A673 (cell line): ENCODE results near the gene TCL1A. TPM values are rescaled to one million over a fixed set of nuclear protein-coding genes. Genes with fewer than 3 reads are reported as not detected.

Experiments used
- BruUV-seq: library from RNA; stranded (reverse); fragments of 400-500 nt; replicated peaks from 2 replicates; lab custom pipeline; 2021; lab: Mats Ljungman, UMichigan
- CTCF ChIA-PET: fragments of 300-600 bp; sonication (Branson Sonifier 250); formaldehyde crosslinking; loops from one replicate; lab custom pipeline; 2022; ENCODE audit warnings: antibody characterized with exemption; lab: Charles Lee
- POLR2A ChIA-PET: fragments of 300-600 bp; sonication (Branson Sonifier 250); formaldehyde crosslinking; loops from one replicate; lab custom pipeline; 2022; ENCODE audit warnings: antibody characterized with exemption; ENCODE audit not compliant: low non-redundant PET; lab: Charles Lee
- DNase-seq: peaks from one replicate; pipeline ENCODE4 v3.0.0-alpha.2; 2015; ENCODE audit warnings: low spot score
- H3K27ac ChIP-seq: fragments of 200-600 bp; sonication (generic); 2 replicates; pipeline ENCODE4 v1.5.1; 2016; ENCODE audit warnings: mixed run types, low read depth, mild to moderate bottlenecking, mixed read lengths, antibody characterized with exemption, low read length; ENCODE audit not compliant: poor library complexity, severe bottlenecking
- H3K27me3 ChIP-seq: fragments of 200-600 bp; sonication (generic); replicated peaks from 2 replicates; pipeline ENCODE4 v1.6.1; 2017; ENCODE audit warnings: mixed run types, low read depth, mild to moderate bottlenecking, mixed read lengths, antibody characterized with exemption, low read length; ENCODE audit not compliant: insufficient read depth, poor library complexity
- H3K36me3 ChIP-seq: fragments of 200-600 bp; sonication (generic); 2 replicates; pipeline ENCODE4 v1.6.1; 2016; ENCODE audit warnings: mixed run types, mild to moderate bottlenecking, mixed read lengths, antibody characterized with exemption, low read length; ENCODE audit not compliant: insufficient read depth, poor library complexity, severe bottlenecking
- H3K4me1 ChIP-seq: fragments of 200-600 bp; sonication (generic); 2 replicates; pipeline ENCODE4 v1.6.1; 2017; ENCODE audit warnings: mixed run types, mild to moderate bottlenecking, mixed read lengths, antibody characterized with exemption, low read length; ENCODE audit not compliant: insufficient read depth, poor library complexity, severe bottlenecking
- H3K4me3 ChIP-seq: fragments of 200-600 bp; sonication (generic); 2 replicates; pipeline ENCODE4 v1.5.1; 2016; ENCODE audit warnings: low read depth, mixed run types, mild to moderate bottlenecking, mixed read lengths, low read length; ENCODE audit not compliant: poor library complexity, severe bottlenecking
- H3K9me3 ChIP-seq: fragments of 200-600 bp; sonication (generic); 2 replicates; pipeline ENCODE4 v1.6.1; 2016; ENCODE audit warnings: mixed run types, low read depth, mild to moderate bottlenecking, mixed read lengths, antibody characterized with exemption, low read length; ENCODE audit not compliant: poor library complexity, severe bottlenecking
- CTCF ChIP-seq: fragments of 300-800, 200-600 bp; sonication (generic); conservative IDR thresholded peaks from 2 replicates; pipeline ENCODE4 v1.5.1; 2017; ENCODE audit warnings: low read depth, mild to moderate bottlenecking, antibody characterized with exemption, low read length, moderate library complexity, mixed read lengths
- EZH2 ChIP-seq: fragments of 200-600 bp; sonication (generic); IDR thresholded peaks from 2 replicates; pipeline ENCODE4 v1.6.1; 2017; ENCODE audit warnings: borderline replicate concordance, low read depth, mild to moderate bottlenecking, mixed read lengths, antibody characterized with exemption, low read length; ENCODE audit not compliant: poor library complexity, severe bottlenecking
- intact Hi-C: fragments of 100-400 bp; cut with micrococcal nuclease; formaldehyde crosslinking; loops from one replicate; pipeline ENCODE4 v1.10.0; 2022; ENCODE audit not compliant: unreplicated experiment
- total RNA-seq: library from RNA; stranded (reverse); gene quantifications from 2 replicates; pipeline ENCODE4 v1.2.3, GENCODE V29; 2021

TCL1A gene
- total RNA-seq, 1 experiment from 2014 or later: not detected

GRCh38 chr14:95689441-95689840 is 24.5 kb downstream of the TCL1A start:
- H3K27me3 ChIP-seq: no peaks in the 10 kb centered on the region
- no TSS peak for BruUV-seq
- POLR2A ChIA-PET: no interaction called here
- no peaks in the 10 kb centered on the region for H3K9me3 ChIP-seq
- CTCF ChIA-PET: interaction anchor here (0.8 kb wide), 1 partner anchor 85 kb away, joined by 3 read pairs; no protein-coding TSS in a partner anchor
- no peaks in the 10 kb centered on the region for H3K36me3 ChIP-seq
- intact Hi-C loops: no loop called here
- H3K4me1 ChIP-seq: no peaks in the 10 kb centered on the region
- no peak overlapping the region for H3K27ac ChIP-seq
- no peak for DNase-seq
- TF ChIP-seq EZH2 (no peak), CTCF (no peak)
- H3K4me3 ChIP-seq: no peak overlapping the region

- no TSS peak for BruUV-seq
- no peak for DNase-seq
- H3K4me3 ChIP-seq: no peak overlapping the region
- intact Hi-C loops: no loop called here
- no peak overlapping the region for H3K27ac ChIP-seq
- H3K36me3 ChIP-seq: no peaks in the 10 kb centered on the region
- no peak for TF ChIP-seq CTCF
- no peak for TF ChIP-seq EZH2
- POLR2A ChIA-PET: no interaction called here
- H3K4me1 ChIP-seq: no peaks in the 10 kb centered on the region
- H3K9me3 ChIP-seq: no peaks in the 10 kb centered on the region
- CTCF ChIA-PET: no interaction called here
- H3K27me3 ChIP-seq: no peaks in the 10 kb centered on the region
Measured at GRCh38 chr14:95686935-95687334, 27.0 kb downstream of the TCL1A start.

DNA sequence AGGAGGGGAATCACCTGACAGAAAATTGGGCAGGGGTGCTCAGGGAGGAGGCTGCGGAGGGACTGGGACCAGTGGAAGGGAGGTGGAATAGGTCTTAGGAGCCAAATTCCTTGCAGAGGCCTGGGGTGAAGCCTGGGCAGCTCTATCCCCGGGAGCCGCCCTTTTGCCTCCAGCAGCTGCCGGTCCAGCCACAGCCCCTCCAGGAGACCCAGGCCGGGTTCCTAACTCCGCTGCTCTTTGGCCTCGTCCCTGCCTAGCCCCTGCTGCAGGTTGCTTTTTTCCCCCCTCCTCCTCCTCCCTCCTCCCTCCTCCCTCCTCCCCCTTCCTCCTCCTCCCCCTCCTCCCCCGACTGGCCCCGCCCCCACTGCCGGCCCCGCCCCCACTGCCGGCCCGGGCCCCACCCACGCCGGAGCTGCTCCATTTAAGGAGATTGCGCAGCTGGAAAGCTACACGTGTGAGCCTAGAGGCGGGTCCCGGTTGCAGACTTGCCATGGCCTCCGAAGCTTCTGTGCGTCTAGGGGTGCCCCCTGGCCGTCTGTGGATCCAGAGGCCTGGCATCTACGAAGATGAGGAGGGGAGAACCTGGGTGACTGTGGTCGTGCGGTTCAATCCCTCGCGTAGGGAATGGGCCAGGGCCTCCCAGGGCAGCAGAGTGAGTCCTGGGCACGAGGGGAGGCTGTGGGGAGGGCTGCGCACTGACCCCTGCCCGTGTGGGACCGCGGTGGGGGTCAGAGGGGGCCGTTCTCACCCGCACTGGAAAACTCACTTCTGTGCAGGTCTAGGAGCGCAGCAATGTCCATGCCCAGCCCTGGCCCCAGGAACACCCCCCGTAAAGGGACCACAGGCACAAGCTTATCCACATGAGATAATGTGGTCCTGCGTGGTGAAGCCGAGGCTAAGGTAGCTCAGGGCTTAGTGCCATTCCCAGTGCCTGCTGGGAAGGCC is 27.7 kb downstream of the TCL1A start, which contains the start of gene TCL1B:
Gene TCL1B, plus strand, starts transcription at position 449 of the 945 bp plus-strand sequence. Its CDS starts 42 bp downstream, at position 491.
- ChIA-PET CTCF (no interaction called here), POLR2A (interaction anchor here (0.6 kb wide), 1 partner anchor 23 kb away, joined by 21 read pairs; no protein-coding TSS in a partner anchor)
- no peaks in the 10 kb centered on the region for H3K4me1 ChIP-seq
- no peaks in the 10 kb centered on the region for H3K27me3 ChIP-seq
- no TSS peak for BruUV-seq
- H3K36me3 ChIP-seq: no peaks in the 10 kb centered on the region
- intact Hi-C loops: no loop called here
- no peak for TF ChIP-seq CTCF
- no peak for DNase-seq
- no peak within 1 kb of the TSS for H3K27ac ChIP-seq
- no peaks in the 10 kb centered on the region for H3K9me3 ChIP-seq
- H3K4me3 ChIP-seq: no peak within 1 kb of the TSS
